Trophoblast cell (in vitro differentiated cells and primary cell): ENCODE measurements around the gene NTNG1. TPM values are rescaled to one million over a fixed set of nuclear protein-coding genes. Genes with fewer than 3 reads are reported as not detected.
A peak's percentile ranks its signal among the peaks of the same experiment; 100 is the strongest.
"Not testable (repeated sequence)": the region's sequence is repeated elsewhere in the genome, so short reads cannot be mapped to it uniquely, and the experiment has no call there.

Experiments
- DNase-seq, 2 donors: peaks; one replicate each; pipeline ENCODE4 v3.0.0-alpha.2; 2016
- H2AFZ ChIP-seq: 2 replicates; pipeline ENCODE4 v1.6.1; 2013; ENCODE audit warnings: low read length, moderate library complexity, mild to moderate bottlenecking; ENCODE audit not compliant: insufficient read depth, poor library complexity
- H2AK5ac ChIP-seq: 2 replicates; pipeline ENCODE4 v1.6.1; 2013; ENCODE audit warnings: mild to moderate bottlenecking, low read length
- H2BK120ac ChIP-seq: 2 replicates; pipeline ENCODE4 v1.6.1; 2013; ENCODE audit warnings: low read length, mild to moderate bottlenecking, moderate library complexity; ENCODE audit not compliant: insufficient read depth, poor library complexity
- H2BK12ac ChIP-seq: 2 replicates; pipeline ENCODE4 v1.6.1; 2013; ENCODE audit warnings: mild to moderate bottlenecking, low read length, moderate library complexity
- H2BK5ac ChIP-seq: 2 replicates; pipeline ENCODE4 v1.6.1; 2013; ENCODE audit warnings: low read length, low read depth, moderate library complexity, mild to moderate bottlenecking; ENCODE audit not compliant: poor library complexity
- H3K14ac ChIP-seq: 2 replicates; pipeline ENCODE4 v1.6.1; 2013; ENCODE audit warnings: mild to moderate bottlenecking, low read length
- H3K18ac ChIP-seq: 2 replicates; pipeline ENCODE4 v1.6.1; 2013; ENCODE audit warnings: mild to moderate bottlenecking, low read length
- H3K23ac ChIP-seq: 2 replicates; pipeline ENCODE4 v1.6.1; 2013; ENCODE audit warnings: low read length
- H3K27ac ChIP-seq: 2 replicates; pipeline ENCODE4 v1.5.1; 2013; ENCODE audit warnings: low read depth, mild to moderate bottlenecking, inconsistent platforms, low read length, moderate library complexity
- H3K27me3 ChIP-seq: 2 replicates; pipeline ENCODE4 v1.6.1; 2013; ENCODE audit warnings: inconsistent platforms, mild to moderate bottlenecking, low read length, moderate library complexity; ENCODE audit not compliant: insufficient read depth
- H3K36me3 ChIP-seq, 2 experiments: 1 replicate in 1 of 2; 2 replicates in 1 of 2; pipeline ENCODE4 v1.6.1; 2013; ENCODE audit warnings: low read length in 2 of 2, mild to moderate bottlenecking in 2 of 2, moderate library complexity in 1 of 2; ENCODE audit not compliant: insufficient read depth in 2 of 2, control insufficient read depth in 1 of 2
- H3K4ac ChIP-seq: 2 replicates; pipeline ENCODE4 v1.6.1; 2013; ENCODE audit warnings: low read depth, mild to moderate bottlenecking, low read length, moderate library complexity
- H3K4me1 ChIP-seq, 2 experiments: 1 replicate in 1 of 2; 2 replicates in 1 of 2; pipeline ENCODE4 v1.6.1; 2013; ENCODE audit warnings: low read length in 2 of 2, mild to moderate bottlenecking in 2 of 2, moderate library complexity in 1 of 2; ENCODE audit not compliant: insufficient read depth in 2 of 2, control insufficient read depth in 1 of 2
- H3K4me2 ChIP-seq: 2 replicates; pipeline ENCODE4 v1.6.1; 2013; ENCODE audit warnings: inconsistent platforms, mild to moderate bottlenecking, low read length, moderate library complexity
- H3K4me3 ChIP-seq: 2 replicates; pipeline ENCODE4 v1.5.1; 2013; ENCODE audit warnings: mild to moderate bottlenecking, low read depth, low read length, inconsistent platforms
- H3K79me1 ChIP-seq: one replicate; pipeline ENCODE4 v1.6.1; 2013; ENCODE audit warnings: low read length
- H3K79me2 ChIP-seq: 2 replicates; pipeline ENCODE4 v1.6.1; 2013; ENCODE audit warnings: low read length, mild to moderate bottlenecking; ENCODE audit not compliant: control insufficient read depth, insufficient read depth, poor library complexity
- H3K9ac ChIP-seq: 2 replicates; pipeline ENCODE4 v1.6.1; 2013; ENCODE audit warnings: mild to moderate bottlenecking, low read length
- H3K9me3 ChIP-seq: 2 replicates; pipeline ENCODE4 v1.6.1; 2013; ENCODE audit warnings: low read depth, mild to moderate bottlenecking, control low read depth, inconsistent platforms, low read length; ENCODE audit not compliant: insufficient read depth
- H4K12ac ChIP-seq: 2 replicates; pipeline ENCODE4 v1.6.1; 2013; ENCODE audit warnings: low read depth, mild to moderate bottlenecking, low read length, moderate library complexity
- H4K8ac ChIP-seq: 2 replicates; pipeline ENCODE4 v1.6.1; 2013; ENCODE audit warnings: low read depth, mild to moderate bottlenecking, low read length, moderate library complexity
- H4K91ac ChIP-seq: one replicate; pipeline ENCODE4 v1.6.1; 2013; ENCODE audit warnings: low read depth, mild to moderate bottlenecking, low read length, moderate library complexity
- whole genome bisulfite sequencing: extraction: QIAGEN DNeasy Blood & Tissue Kit; methylation state at CpG from one replicate; pipeline ENCODE4 v1.1.7; 2013; ENCODE audit warnings: missing lambda C conversion rate; ENCODE audit not compliant: insufficient read length, insufficient coverage; ENCODE audit errors: extremely low coverage; 5-methylcytosine and 5-hydroxymethylcytosine counted together
- polyA plus RNA-seq: library from polyadenylated mRNA; stranded (reverse); fragments of 200-250 nt; gene quantifications from 2 replicates; pipeline ENCODE4 v1.2.3, GENCODE V29; 2013

Gene NTNG1
- polyA plus RNA-seq, result 0.46 and 0.47 TPM in 2 replicates

DNA sequence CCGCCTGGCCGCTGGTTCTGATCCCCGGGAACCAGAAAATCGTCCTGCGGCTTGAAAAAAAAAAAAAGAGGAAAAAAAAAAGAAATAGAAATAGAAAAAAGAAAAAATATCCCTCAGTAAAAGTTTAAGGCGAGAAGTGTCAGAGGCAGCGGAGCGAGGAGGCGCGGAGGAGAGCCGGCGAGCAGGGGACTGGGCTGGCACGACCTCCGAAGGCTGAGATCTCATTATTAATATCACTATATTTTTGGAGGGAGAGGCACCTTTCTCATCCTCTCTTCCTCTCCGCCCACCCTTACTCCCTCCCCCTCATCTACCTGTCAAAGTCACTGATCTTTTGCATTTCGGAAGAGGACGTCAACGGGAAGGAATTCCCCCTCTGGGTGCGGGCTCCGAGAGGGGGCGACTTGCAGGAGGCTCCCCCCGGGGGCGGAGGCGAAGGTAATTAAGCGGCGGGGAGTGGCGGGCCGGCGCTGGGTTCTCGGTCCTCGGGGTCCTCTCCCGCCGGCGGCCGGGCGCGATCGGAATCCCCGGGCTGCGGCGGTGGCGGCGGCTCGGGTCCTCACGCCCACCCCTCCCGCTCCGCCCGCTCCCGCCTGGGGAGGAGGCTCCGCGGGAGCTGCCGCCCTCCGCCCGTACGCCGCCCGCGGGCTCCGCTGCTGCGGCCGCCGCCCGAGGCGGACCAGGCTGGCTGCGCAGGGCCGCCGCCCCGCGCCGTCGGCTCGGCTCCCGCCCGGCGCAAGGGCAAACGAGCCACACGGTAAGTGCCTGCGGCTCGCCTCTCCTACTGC, at the start of gene NTNG1:
TSS of gene NTNG1 (plus strand) at position 337 of the 788 bp plus-strand sequence.
- H4K12ac ChIP-seq, result no peak within 1 kb of the TSS
- H2AK5ac ChIP-seq, result no peak within 1 kb of the TSS
- H3K18ac ChIP-seq, result no peak within 1 kb of the TSS
- no peak within 1 kb of the TSS for H4K8ac ChIP-seq
- peak within 1 kb of the TSS; percentile 74 for H3K4me3 ChIP-seq
- H3K4me1 ChIP-seq, result peaks cover 3 to 5% of the 10 kb centered on the region in 2 experiments
- H3K9ac ChIP-seq, result peak within 1 kb of the TSS; percentile 66
- no peaks in the 10 kb centered on the region for H3K27me3 ChIP-seq
- H2BK120ac ChIP-seq, result no peak within 1 kb of the TSS
- H3K14ac ChIP-seq, result no peak within 1 kb of the TSS
- H3K79me1 ChIP-seq, result no peaks in the 10 kb centered on the region
- H3K9me3 ChIP-seq, result no peaks in the 10 kb centered on the region
- no peak within 1 kb of the TSS for H3K27ac ChIP-seq
- no peaks in the 10 kb centered on the region for H3K36me3 ChIP-seq
- no peak within 1 kb of the TSS for H4K91ac ChIP-seq
- H2BK5ac ChIP-seq, result no peak within 1 kb of the TSS
- no peak within 1 kb of the TSS for H2BK12ac ChIP-seq
- no peak within 1 kb of the TSS for H3K23ac ChIP-seq
- no CpG with 5 or more reads among the region's 79 CpGs for WGBS
- H3K4me2 ChIP-seq, result peak within 1 kb of the TSS; percentile 91
- H3K79me2 ChIP-seq, result no peaks in the 10 kb centered on the region
- no peak within 1 kb of the TSS for H3K4ac ChIP-seq
- peak in 1 of 2 donors; percentile 24 for DNase-seq
- peak within 1 kb of the TSS; percentile 71 for H2AFZ ChIP-seq

DNA sequence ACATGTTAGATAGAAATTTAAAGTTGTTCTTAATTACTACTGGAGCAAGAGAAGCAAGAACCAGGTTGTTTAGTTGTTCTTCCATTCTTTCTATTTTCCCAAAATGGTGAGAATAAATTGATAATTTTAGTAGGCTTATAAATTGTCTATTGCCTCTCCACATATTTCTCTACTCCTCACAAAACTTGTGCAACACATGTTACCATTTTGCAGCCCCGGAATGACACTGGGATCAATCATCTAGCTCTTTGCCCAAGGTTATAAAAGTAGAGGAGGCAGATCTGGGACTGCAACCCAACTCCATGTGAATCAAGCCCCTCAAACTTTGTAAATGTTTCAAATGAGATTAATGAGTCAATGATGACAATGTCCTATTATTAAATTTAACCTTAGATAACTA, 49.4 kb upstream of the NTNG1 start:
- no peak overlapping the region for H3K18ac ChIP-seq
- no peak overlapping the region for H3K4ac ChIP-seq
- H4K8ac ChIP-seq, result no peak overlapping the region
- H3K4me3 ChIP-seq, result no peak overlapping the region
- H3K79me1 ChIP-seq, result no peaks in the 10 kb centered on the region
- no peak overlapping the region for H3K27ac ChIP-seq
- no peak overlapping the region for H2BK120ac ChIP-seq
- no peaks in the 10 kb centered on the region for H3K36me3 ChIP-seq
- H3K9ac ChIP-seq, result no peak overlapping the region
- H2BK5ac ChIP-seq, result no peak overlapping the region
- H3K27me3 ChIP-seq, result no peaks in the 10 kb centered on the region
- no peak overlapping the region for H3K4me2 ChIP-seq
- no peaks in the 10 kb centered on the region for H3K9me3 ChIP-seq
- H3K79me2 ChIP-seq, result no peaks in the 10 kb centered on the region
- no peak overlapping the region for H3K14ac ChIP-seq
- H4K12ac ChIP-seq, result no peak overlapping the region
- DNase-seq, result no peak
- no CpG with 5 or more reads among the region's 1 CpG for WGBS
- H2AFZ ChIP-seq, result no peak overlapping the region
- H2AK5ac ChIP-seq, result no peak overlapping the region
- H3K4me1 ChIP-seq, result no peaks in the 10 kb centered on the region
- no peak overlapping the region for H2BK12ac ChIP-seq
- no peak overlapping the region for H3K23ac ChIP-seq
- H4K91ac ChIP-seq, result no peak overlapping the region

DNA sequence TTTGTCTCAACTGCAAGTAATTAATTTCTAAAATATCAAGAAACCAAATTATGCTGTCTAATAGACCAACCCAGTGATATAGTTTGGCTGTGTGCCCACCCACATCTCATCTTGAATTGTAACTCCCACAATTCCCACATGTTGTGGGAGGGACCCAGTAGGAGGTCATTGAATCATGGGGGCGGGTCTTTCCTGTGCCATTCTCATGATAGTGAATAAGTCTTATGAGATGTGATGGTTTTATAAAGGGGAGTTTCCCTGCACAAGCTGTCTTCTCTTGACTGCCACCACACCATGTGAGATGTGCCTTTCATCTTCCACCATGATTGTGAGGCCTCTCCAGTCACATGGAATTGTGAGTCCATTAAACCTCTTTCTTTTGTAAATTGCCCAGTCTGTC, 47.4 kb upstream of the NTNG1 start:
- H3K36me3 ChIP-seq, H3K4ac ChIP-seq, H2AFZ ChIP-seq, H3K4me1 ChIP-seq, H3K9ac ChIP-seq, H4K91ac ChIP-seq, DNase-seq, H2AK5ac ChIP-seq, H3K18ac ChIP-seq, H4K12ac ChIP-seq, H3K9me3 ChIP-seq, H3K4me2 ChIP-seq, H3K23ac ChIP-seq, H3K4me3 ChIP-seq, H2BK5ac ChIP-seq, H4K8ac ChIP-seq, H3K27me3 ChIP-seq, H3K79me2 ChIP-seq, H3K27ac ChIP-seq, H2BK12ac ChIP-seq, H3K14ac ChIP-seq, H2BK120ac ChIP-seq, H3K79me1 ChIP-seq: not testable (repeated sequence)
- no CpG with 5 or more reads among the region's 1 CpG for WGBS

DNA sequence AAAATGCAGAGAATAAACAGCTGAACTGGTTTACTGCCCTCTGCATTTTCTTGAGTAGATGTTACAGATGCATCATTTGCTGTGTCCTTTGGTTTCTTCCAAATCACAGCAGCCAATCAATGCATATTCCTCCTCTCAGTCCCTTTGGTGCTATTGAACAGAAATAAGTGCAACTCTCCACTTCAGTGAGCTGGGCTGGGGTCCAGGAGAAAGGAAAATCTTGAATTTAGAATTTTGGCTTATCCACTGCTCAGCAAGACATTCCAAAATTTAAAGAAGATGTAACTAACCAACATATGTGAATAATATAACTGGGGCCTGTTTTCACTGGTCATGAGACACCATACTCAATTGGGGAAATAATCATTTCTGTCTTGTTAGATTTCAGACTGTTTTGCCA, 45.2 kb upstream of the NTNG1 start:
- Histone ChIP-seq H2AFZ (no peak overlapping the region), H3K18ac (no peak overlapping the region), H2AK5ac (no peak overlapping the region), H3K27me3 (no peaks in the 10 kb centered on the region), H4K91ac (no peak overlapping the region), H2BK120ac (no peak overlapping the region), H2BK5ac (no peak overlapping the region), H3K4me1 (no peaks in the 10 kb centered on the region), H3K9ac (no peak overlapping the region), H3K14ac (no peak overlapping the region), H3K9me3 (no peaks in the 10 kb centered on the region), H4K12ac (no peak overlapping the region), H4K8ac (no peak overlapping the region), H3K36me3 (no peaks in the 10 kb centered on the region), H3K79me1 (no peaks in the 10 kb centered on the region), H3K4ac (no peak overlapping the region), H3K4me3 (no peak overlapping the region), H3K79me2 (no peaks in the 10 kb centered on the region), H3K27ac (no peak overlapping the region), H3K4me2 (no peak overlapping the region), H3K23ac (no peak overlapping the region), H2BK12ac (no peak overlapping the region)
- DNase-seq, result no peak
